Panc1 (cell line): Measurements from ENCODE around the gene TLE1. TPM values are rescaled to one million over a fixed set of nuclear protein-coding genes. Genes with fewer than 3 reads are reported as not detected.

Experiments
- ATAC-seq: fragments of 200-7000 bp; cut with Tn5 transposase; 2 replicates; pipeline ENCODE4 v1.9.1; 2020; ENCODE audit warnings: mild to moderate bottlenecking, moderate library complexity
- BruUV-seq: library from RNA; stranded (reverse); fragments of 400-500 nt; replicated peaks from 2 replicates; lab custom pipeline; 2021; lab: Mats Ljungman, UMichigan
- CTCF ChIA-PET: fragments of 300-600 bp; sonication (Branson Sonifier 250); formaldehyde crosslinking; loops from one replicate; lab custom pipeline; 2022; ENCODE audit warnings: antibody characterized with exemption; lab: Charles Lee
- POLR2A ChIA-PET: fragments of 300-600 bp; sonication (Branson Sonifier 250); formaldehyde crosslinking; loops from one replicate; lab custom pipeline; 2022; ENCODE audit warnings: antibody characterized with exemption; lab: Charles Lee
- DNase-seq: peaks from one replicate; pipeline ENCODE4 v3.0.0-alpha.2; 2010; ENCODE audit warnings: low read depth, low spot score
- H3K27ac ChIP-seq: 2 replicates; pipeline ENCODE4 v1.5.1; 2011; ENCODE audit warnings: mild to moderate bottlenecking, low read length, inconsistent platforms
- H3K27me3 ChIP-seq: fragments of 200-500 bp; sonication (Bioruptor generic); 2 replicates; pipeline ENCODE4 v1.6.0; 2014; ENCODE audit warnings: low read length, inconsistent platforms; ENCODE audit not compliant: control insufficient read depth, insufficient read depth
- H3K36me3 ChIP-seq: fragments of 200-500 bp; sonication (Bioruptor generic); 2 replicates; pipeline ENCODE4 v1.5.1; 2014; ENCODE audit warnings: inconsistent platforms, mild to moderate bottlenecking, low read length, moderate library complexity; ENCODE audit not compliant: control insufficient read depth, insufficient read depth
- H3K4me1 ChIP-seq: 2 replicates; pipeline ENCODE4 v1.5.1; 2011; ENCODE audit warnings: inconsistent platforms, mild to moderate bottlenecking, low read length, moderate library complexity; ENCODE audit not compliant: control insufficient read depth, insufficient read depth
- H3K4me3 ChIP-seq, 2 experiments: 2 replicates each; pipeline ENCODE4 v1.5.1; 2011 to 2012; ENCODE audit warnings: low read depth in 2 of 2, low read length in 2 of 2, mild to moderate bottlenecking in 2 of 2, inconsistent platforms in 1 of 2, moderate library complexity in 1 of 2
- H3K9me3 ChIP-seq: fragments of 200-500 bp; sonication (Bioruptor generic); 2 replicates; pipeline ENCODE4 v1.5.1; 2014; ENCODE audit warnings: low read depth, mild to moderate bottlenecking, inconsistent platforms, low read length, moderate library complexity; ENCODE audit not compliant: control insufficient read depth, insufficient read depth
- CTCF ChIP-seq: fragments of 450-650 bp; IDR thresholded peaks from 2 replicates; pipeline ENCODE4 v1.5.1; 2017; ENCODE audit warnings: mild to moderate bottlenecking
- POLR2AphosphoS5 ChIP-seq: IDR thresholded peaks from 2 replicates; pipeline ENCODE4 v1.6.1; 2012; ENCODE audit warnings: mild to moderate bottlenecking, low read depth, low read length, moderate library complexity
- REST ChIP-seq, 2 experiments: IDR thresholded peaks; 2 replicates each; pipeline ENCODE4 v1.6.1; 2011 to 2012; ENCODE audit warnings: low read depth in 2 of 2, control low read depth in 1 of 2, low read length in 1 of 2, mild to moderate bottlenecking in 1 of 2, moderate library complexity in 1 of 2; ENCODE audit not compliant: insufficient read depth in 1 of 2
- SIN3A ChIP-seq: IDR thresholded peaks from 2 replicates; pipeline ENCODE4 v1.6.1; 2012; ENCODE audit warnings: low read depth, mild to moderate bottlenecking, low read length, moderate library complexity, borderline replicate concordance; ENCODE audit not compliant: insufficient read depth
- TCF7L2 ChIP-seq: IDR thresholded peaks from 2 replicates; pipeline ENCODE4 v1.6.1; 2011; ENCODE audit warnings: mild to moderate bottlenecking, low read depth, low read length, inconsistent platforms
- in situ Hi-C: cut with HindIII; loops from 2 replicates; pipeline ENCODE4 v1.10.0; 2016; ENCODE audit warnings: low sequenced_read_pairs, low pct_unique_long_range_greater_than_20kb
- intact Hi-C: fragments of 100-400 bp; cut with micrococcal nuclease; formaldehyde crosslinking; loops from one replicate; pipeline ENCODE4 v1.10.0; 2022; ENCODE audit not compliant: unreplicated experiment
- total RNA-seq: library from RNA; stranded (reverse); gene quantifications from one replicate; pipeline ENCODE4 v1.2.1, GENCODE V29; 2021; ENCODE audit not compliant: unreplicated experiment

Gene TLE1
- total RNA-seq, 1 experiment from 2014 or later = 12.9 TPM

- in situ Hi-C loops (no loop called here), intact Hi-C loops (no loop called here)
- Histone ChIP-seq H3K27me3 (no peaks in the 10 kb centered on the region), H3K4me1 (no peaks in the 10 kb centered on the region), H3K9me3 (no peaks in the 10 kb centered on the region), H3K36me3 (no peaks in the 10 kb centered on the region), H3K4me3 (no peak overlapping the region), H3K27ac (no peak overlapping the region)
- CTCF ChIA-PET = no interaction called here
- no peak for ATAC-seq
- no peak for DNase-seq
- POLR2A ChIA-PET = interaction anchor here (0.6 kb wide), 1 partner anchor 18 kb away, joined by 13 read pairs; no protein-coding TSS in a partner anchor
- TF ChIP-seq CTCF (no peak), POLR2AphosphoS5 (no peak), REST (IDR thresholded peaks at IDR 0.05; ENCODE audit: insufficient read depth in 1 of 2, low read depth in 2 of 2, low read length in 1 of 2) (no peak), TCF7L2 (no peak), SIN3A (no peak)
- BruUV-seq = no TSS peak
These were observed 13.0 kb downstream of the TLE1 start for GRCh38 chr9:81676395-81676794.

GRCh38 chr9:81673310-81673709 is 16.0 kb downstream of the TLE1 start:
- intact Hi-C loops = no loop called here
- H3K4me3 ChIP-seq = no peak overlapping the region
- H3K9me3 ChIP-seq = no peaks in the 10 kb centered on the region
- TF ChIP-seq POLR2AphosphoS5 (no peak), CTCF (no peak), REST (IDR thresholded peaks at IDR 0.05; ENCODE audit: insufficient read depth in 1 of 2, low read depth in 2 of 2, low read length in 1 of 2) (no peak), SIN3A (no peak)
- POLR2A ChIA-PET = no interaction called here
- H3K27me3 ChIP-seq = no peaks in the 10 kb centered on the region
- in situ Hi-C loops = no loop called here
- H3K36me3 ChIP-seq = no peaks in the 10 kb centered on the region
- CTCF ChIA-PET = no interaction called here
- H3K27ac ChIP-seq = no peak overlapping the region
- BruUV-seq = no TSS peak
- no peak for ATAC-seq
- DNase-seq = no peak
- H3K4me1 ChIP-seq = no peaks in the 10 kb centered on the region
